SK-N-MC (cell line): ENCODE measurements around the gene ACOXL.

Source experiments
- DNase-seq: peaks from one replicate; pipeline ENCODE4 v3.0.0-alpha.2; 2011; ENCODE audit warnings: low read depth, low spot score
- H3K27ac ChIP-seq: fragments of 200-600 bp; sonication (generic); 2 replicates; pipeline ENCODE4 v1.5.1; 2016; ENCODE audit warnings: mixed run types
- H3K36me3 ChIP-seq: fragments of 200-600 bp; sonication (generic); 2 replicates; pipeline ENCODE4 v1.6.1; 2017; ENCODE audit warnings: antibody characterized with exemption, low read length, mixed read lengths; ENCODE audit not compliant: insufficient read depth
- H3K4me3 ChIP-seq: fragments of 200-600 bp; sonication (generic); 2 replicates; pipeline ENCODE4 v1.5.1; 2016
- H3K9ac ChIP-seq: fragments of 200-600 bp; sonication (generic); 2 replicates; pipeline ENCODE4 v1.8.0; 2017; ENCODE audit warnings: mixed run types, mixed read lengths; ENCODE audit not compliant: insufficient read length
- H3K9me3 ChIP-seq: fragments of 200-600 bp; sonication (generic); 2 replicates; pipeline ENCODE4 v1.6.1; 2017; ENCODE audit warnings: low read depth, mild to moderate bottlenecking, antibody characterized with exemption, low read length, moderate library complexity, mixed read lengths
- EZH2 ChIP-seq: fragments of 200-600 bp; sonication (generic); IDR thresholded peaks from one replicate; pipeline ENCODE4 v1.6.1; 2017; ENCODE audit warnings: antibody characterized with exemption
- FOXP2 ChIP-seq: optimal IDR thresholded peaks from 2 replicates; pipeline ENCODE3; 2011; ENCODE audit warnings: mild to moderate bottlenecking, moderate library complexity; ENCODE audit not compliant: insufficient read depth; ENCODE audit errors: extremely low read length, control extremely low read depth
- POLR2AphosphoS5 ChIP-seq: IDR thresholded peaks from 2 replicates; pipeline ENCODE4 v1.6.1; 2012; ENCODE audit warnings: mild to moderate bottlenecking, low read depth, low read length, borderline replicate concordance

The ACOXL gene

GRCh38 chr2:111121028-111121827, 388.9 kb downstream of the ACOXL start:
- no peaks in the 10 kb centered on the region for H3K9me3 ChIP-seq
- TF ChIP-seq EZH2 (no peak), FOXP2 (no peak), POLR2AphosphoS5 (no peak)
- no peak for DNase-seq
- peak overlapping the region; percentile 89 for H3K4me3 ChIP-seq
- no peak overlapping the region for H3K27ac ChIP-seq
- peak overlapping the region; percentile 46 for H3K9ac ChIP-seq
- H3K36me3 ChIP-seq, result peaks cover 7% of the 10 kb centered on the region; the same call in 1 of the 2 replicates

- no peak overlapping the region for H3K27ac ChIP-seq
- no peak for TF ChIP-seq EZH2
- no peak for TF ChIP-seq POLR2AphosphoS5
- H3K9ac ChIP-seq, result peak overlapping the region; percentile 46
- DNase-seq, result no peak
- peaks cover 7% of the 10 kb centered on the region; the same call in 1 of the 2 replicates for H3K36me3 ChIP-seq
- peak overlapping the region; percentile 89 for H3K4me3 ChIP-seq
- H3K9me3 ChIP-seq, result no peaks in the 10 kb centered on the region
These were observed 389.7 kb downstream of the ACOXL start for GRCh38 chr2:111121828-111122630.

GRCh38 chr2:111122631-111123421, 390.5 kb downstream of the ACOXL start:
- DNase-seq, result no peak
- no peak overlapping the region for H3K9ac ChIP-seq
- TF ChIP-seq EZH2, result no peak
- H3K9me3 ChIP-seq, result no peaks in the 10 kb centered on the region
- peaks cover 7% of the 10 kb centered on the region; the same call in 1 of the 2 replicates for H3K36me3 ChIP-seq
- no peak overlapping the region for H3K27ac ChIP-seq
- peak overlapping the region; percentile 89 for H3K4me3 ChIP-seq

- TF ChIP-seq FOXP2 (no peak), POLR2AphosphoS5 (no peak), EZH2 (no peak)
These were observed 391.4 kb downstream of the ACOXL start for GRCh38 chr2:111123751-111124150.

GRCh38 chr2:111126581-111126980, 394.2 kb downstream of the ACOXL start:
- Histone ChIP-seq H3K9me3 (no peaks in the 10 kb centered on the region), H3K4me3 (no peak overlapping the region), H3K9ac (no peak overlapping the region), H3K27ac (no peak overlapping the region), H3K36me3 (peaks cover 7% of the 10 kb centered on the region)
- DNase-seq, result no peak
- TF ChIP-seq EZH2, result no peak

More at GRCh38 chr2:111123751-111124150, 391.4 kb downstream of the ACOXL start:
- Histone ChIP-seq H3K9me3 (no peaks in the 10 kb centered on the region), H3K36me3 (peaks cover 7% of the 10 kb centered on the region; the same call in 1 of the 2 replicates), H3K4me3 (no peak overlapping the region), H3K9ac (no peak overlapping the region), H3K27ac (no peak overlapping the region)
- no peak for DNase-seq

- TF ChIP-seq FOXP2 (no peak), EZH2 (no peak), POLR2AphosphoS5 (no peak)
- Histone ChIP-seq H3K9ac (no peak overlapping the region), H3K27ac (no peak overlapping the region), H3K36me3 (peaks cover 7% of the 10 kb centered on the region), H3K9me3 (no peaks in the 10 kb centered on the region), H3K4me3 (no peak overlapping the region)
- DNase-seq, result no peak
These were observed 395.0 kb downstream of the ACOXL start for GRCh38 chr2:111127351-111127750.

- H3K9me3 ChIP-seq, result no peaks in the 10 kb centered on the region
- no peak overlapping the region for H3K9ac ChIP-seq
- TF ChIP-seq FOXP2, result no peak
- TF ChIP-seq EZH2, result no peak
- TF ChIP-seq POLR2AphosphoS5, result no peak
- H3K27ac ChIP-seq, result no peak overlapping the region
- DNase-seq, result no peak
- H3K4me3 ChIP-seq, result no peak overlapping the region
- peaks cover 7% of the 10 kb centered on the region for H3K36me3 ChIP-seq
These were observed 395.7 kb downstream of the ACOXL start for GRCh38 chr2:111128096-111128495.

GRCh38 chr2:111133603-111134002, 401.2 kb downstream of the ACOXL start:
- H3K36me3 ChIP-seq, result no peaks in the 10 kb centered on the region; the same call in 1 of the 2 replicates
- no peak overlapping the region for H3K9ac ChIP-seq
- no peak overlapping the region for H3K27ac ChIP-seq
- H3K4me3 ChIP-seq, result no peak overlapping the region
- no peak for TF ChIP-seq EZH2
- TF ChIP-seq FOXP2, result no peak
- no peak for TF ChIP-seq POLR2AphosphoS5
- no peak for DNase-seq
- no peaks in the 10 kb centered on the region for H3K9me3 ChIP-seq
